HL-60 (cell line): ENCODE data around the gene DPF3.

Experiments
- GABPA ChIP-seq: IDR thresholded peaks from 2 replicates; pipeline ENCODE4 v1.6.1; 2012; ENCODE audit warnings: low read depth
- POLR2AphosphoS5 ChIP-seq: IDR thresholded peaks from 2 replicates; pipeline ENCODE4 v1.6.1; 2012; ENCODE audit warnings: low read depth
- SPI1 ChIP-seq: IDR thresholded peaks from 2 replicates; pipeline ENCODE4 v1.6.1; 2012; ENCODE audit warnings: low read depth, mild to moderate bottlenecking, borderline replicate concordance
- TF ChIP-seq, protein P1 (sequence below): IDR thresholded peaks from one replicate; pipeline ENCODE4 v1.5.1; 2011; ENCODE audit warnings: low read length, control low read depth, inconsistent platforms; ENCODE audit not compliant: insufficient read depth
- TF ChIP-seq, protein P2 (sequence below): IDR thresholded peaks from 2 replicates; pipeline ENCODE4 v1.6.1; 2012; ENCODE audit warnings: low read depth; ENCODE audit not compliant: insufficient replicate concordance

DNA sequence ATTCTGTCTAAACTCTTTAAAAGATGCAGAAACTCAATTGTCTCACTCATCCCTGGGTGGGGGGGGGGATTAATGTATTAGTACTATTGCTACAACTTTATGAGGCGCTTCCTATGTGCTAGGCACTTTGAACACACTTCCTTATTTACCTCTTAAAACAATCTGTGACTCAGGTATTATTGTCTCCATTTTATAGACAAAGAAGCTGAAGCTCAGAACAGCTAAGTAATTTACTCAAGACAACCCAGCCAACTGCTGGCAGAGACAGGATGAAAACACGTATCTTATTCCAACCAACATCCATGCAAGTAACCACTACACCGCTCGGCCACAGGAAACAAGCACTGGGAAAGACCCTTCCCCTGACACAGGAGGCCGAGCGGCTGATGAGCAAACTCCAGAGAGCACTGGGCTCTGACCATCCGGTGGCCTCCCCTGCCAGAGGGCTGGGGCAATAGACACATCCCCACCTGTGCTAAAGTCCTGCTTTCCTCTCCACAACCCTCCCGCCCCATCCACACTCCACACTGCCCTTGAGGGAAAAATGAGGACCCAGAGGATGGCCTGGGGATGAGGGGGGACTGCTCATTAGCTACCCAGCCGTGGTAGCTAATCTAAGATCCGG, 244.2 kb downstream of the DPF3 start:
- TF ChIP-seq, protein P1, sequence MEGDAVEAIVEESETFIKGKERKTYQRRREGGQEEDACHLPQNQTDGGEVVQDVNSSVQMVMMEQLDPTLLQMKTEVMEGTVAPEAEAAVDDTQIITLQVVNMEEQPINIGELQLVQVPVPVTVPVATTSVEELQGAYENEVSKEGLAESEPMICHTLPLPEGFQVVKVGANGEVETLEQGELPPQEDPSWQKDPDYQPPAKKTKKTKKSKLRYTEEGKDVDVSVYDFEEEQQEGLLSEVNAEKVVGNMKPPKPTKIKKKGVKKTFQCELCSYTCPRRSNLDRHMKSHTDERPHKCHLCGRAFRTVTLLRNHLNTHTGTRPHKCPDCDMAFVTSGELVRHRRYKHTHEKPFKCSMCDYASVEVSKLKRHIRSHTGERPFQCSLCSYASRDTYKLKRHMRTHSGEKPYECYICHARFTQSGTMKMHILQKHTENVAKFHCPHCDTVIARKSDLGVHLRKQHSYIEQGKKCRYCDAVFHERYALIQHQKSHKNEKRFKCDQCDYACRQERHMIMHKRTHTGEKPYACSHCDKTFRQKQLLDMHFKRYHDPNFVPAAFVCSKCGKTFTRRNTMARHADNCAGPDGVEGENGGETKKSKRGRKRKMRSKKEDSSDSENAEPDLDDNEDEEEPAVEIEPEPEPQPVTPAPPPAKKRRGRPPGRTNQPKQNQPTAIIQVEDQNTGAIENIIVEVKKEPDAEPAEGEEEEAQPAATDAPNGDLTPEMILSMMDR, result no peak
- TF ChIP-seq POLR2AphosphoS5 (no peak), GABPA (no peak), SPI1 (no peak)
- TF ChIP-seq, protein P2, sequence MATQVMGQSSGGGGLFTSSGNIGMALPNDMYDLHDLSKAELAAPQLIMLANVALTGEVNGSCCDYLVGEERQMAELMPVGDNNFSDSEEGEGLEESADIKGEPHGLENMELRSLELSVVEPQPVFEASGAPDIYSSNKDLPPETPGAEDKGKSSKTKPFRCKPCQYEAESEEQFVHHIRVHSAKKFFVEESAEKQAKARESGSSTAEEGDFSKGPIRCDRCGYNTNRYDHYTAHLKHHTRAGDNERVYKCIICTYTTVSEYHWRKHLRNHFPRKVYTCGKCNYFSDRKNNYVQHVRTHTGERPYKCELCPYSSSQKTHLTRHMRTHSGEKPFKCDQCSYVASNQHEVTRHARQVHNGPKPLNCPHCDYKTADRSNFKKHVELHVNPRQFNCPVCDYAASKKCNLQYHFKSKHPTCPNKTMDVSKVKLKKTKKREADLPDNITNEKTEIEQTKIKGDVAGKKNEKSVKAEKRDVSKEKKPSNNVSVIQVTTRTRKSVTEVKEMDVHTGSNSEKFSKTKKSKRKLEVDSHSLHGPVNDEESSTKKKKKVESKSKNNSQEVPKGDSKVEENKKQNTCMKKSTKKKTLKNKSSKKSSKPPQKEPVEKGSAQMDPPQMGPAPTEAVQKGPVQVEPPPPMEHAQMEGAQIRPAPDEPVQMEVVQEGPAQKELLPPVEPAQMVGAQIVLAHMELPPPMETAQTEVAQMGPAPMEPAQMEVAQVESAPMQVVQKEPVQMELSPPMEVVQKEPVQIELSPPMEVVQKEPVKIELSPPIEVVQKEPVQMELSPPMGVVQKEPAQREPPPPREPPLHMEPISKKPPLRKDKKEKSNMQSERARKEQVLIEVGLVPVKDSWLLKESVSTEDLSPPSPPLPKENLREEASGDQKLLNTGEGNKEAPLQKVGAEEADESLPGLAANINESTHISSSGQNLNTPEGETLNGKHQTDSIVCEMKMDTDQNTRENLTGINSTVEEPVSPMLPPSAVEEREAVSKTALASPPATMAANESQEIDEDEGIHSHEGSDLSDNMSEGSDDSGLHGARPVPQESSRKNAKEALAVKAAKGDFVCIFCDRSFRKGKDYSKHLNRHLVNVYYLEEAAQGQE, result no peak
